Neural crest cell (in vitro differentiated cells): ENCODE results near the gene PLA2G4F. TPM values are rescaled to one million over a fixed set of nuclear protein-coding genes. Genes with fewer than 3 reads are reported as not detected.

Experiments
- DNase-seq: peaks from one replicate; pipeline ENCODE4 v3.0.0; 2021; ENCODE audit warnings: low read depth, mixed read lengths, low spot score
- H3K27ac Mint-ChIP-seq: one replicate; pipeline ENCODE4 v1.8.0; 2021; ENCODE audit warnings: mild to moderate bottlenecking, mixed read lengths; ENCODE audit not compliant: unreplicated experiment
- H3K27me3 Mint-ChIP-seq: 2 replicates; pipeline ENCODE4 v1.8.0; 2021; ENCODE audit warnings: low read depth, mild to moderate bottlenecking, mixed read lengths
- H3K36me3 Mint-ChIP-seq: 2 replicates; pipeline ENCODE4 v1.8.0; 2021; ENCODE audit warnings: low read depth, mild to moderate bottlenecking, mixed read lengths
- H3K4me1 Mint-ChIP-seq: 2 replicates; pipeline ENCODE4 v1.8.0; 2021; ENCODE audit warnings: mixed read lengths
- H3K4me3 Mint-ChIP-seq: one replicate; pipeline ENCODE4 v1.8.0; 2021; ENCODE audit warnings: mild to moderate bottlenecking, mixed read lengths
- H3K9me3 Mint-ChIP-seq: 2 replicates; pipeline ENCODE4 v1.8.0; 2021; ENCODE audit warnings: mixed read lengths
- total RNA-seq: library from RNA; stranded (reverse); gene quantifications from 2 replicates; pipeline ENCODE4 v1.2.1, GENCODE V29; 2021
- TF ChIP-seq, protein P1 (sequence below): fragments of 200-600 bp; sonication (generic); conservative IDR thresholded peaks from 2 replicates; pipeline ENCODE4 v1.5.0; 2021; ENCODE audit warnings: antibody characterized with exemption, mild to moderate bottlenecking

The PLA2G4F gene
- total RNA-seq, 1 donor from 2014 or later: not detected

DNA sequence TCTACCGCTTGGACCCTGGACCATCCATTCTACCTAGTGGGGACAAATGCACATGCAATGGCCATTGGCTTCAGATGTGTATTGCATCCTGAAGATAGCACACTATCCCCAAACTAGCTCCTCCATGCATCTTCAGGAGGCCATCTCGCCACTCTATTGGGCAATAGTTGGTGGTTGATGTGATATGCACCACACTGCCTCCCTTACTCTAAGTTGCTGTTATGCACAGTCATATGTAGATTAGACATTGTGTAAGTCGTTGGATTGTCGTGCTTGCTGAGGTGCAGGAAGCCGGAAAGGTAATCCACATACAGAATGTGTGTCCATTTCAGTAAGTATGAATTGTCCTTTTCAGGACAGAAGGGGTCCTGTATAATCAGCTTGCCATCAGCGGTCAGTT, 35.4 kb downstream of the PLA2G4F start:
- H3K27me3 Mint-ChIP-seq: peaks cover 3% of the 10 kb centered on the region
- no peak overlapping the region for H3K4me3 Mint-ChIP-seq
- peaks cover 10% of the 10 kb centered on the region for H3K4me1 Mint-ChIP-seq
- no peak for DNase-seq
- H3K36me3 Mint-ChIP-seq: no peaks in the 10 kb centered on the region
- TF ChIP-seq, protein P1, sequence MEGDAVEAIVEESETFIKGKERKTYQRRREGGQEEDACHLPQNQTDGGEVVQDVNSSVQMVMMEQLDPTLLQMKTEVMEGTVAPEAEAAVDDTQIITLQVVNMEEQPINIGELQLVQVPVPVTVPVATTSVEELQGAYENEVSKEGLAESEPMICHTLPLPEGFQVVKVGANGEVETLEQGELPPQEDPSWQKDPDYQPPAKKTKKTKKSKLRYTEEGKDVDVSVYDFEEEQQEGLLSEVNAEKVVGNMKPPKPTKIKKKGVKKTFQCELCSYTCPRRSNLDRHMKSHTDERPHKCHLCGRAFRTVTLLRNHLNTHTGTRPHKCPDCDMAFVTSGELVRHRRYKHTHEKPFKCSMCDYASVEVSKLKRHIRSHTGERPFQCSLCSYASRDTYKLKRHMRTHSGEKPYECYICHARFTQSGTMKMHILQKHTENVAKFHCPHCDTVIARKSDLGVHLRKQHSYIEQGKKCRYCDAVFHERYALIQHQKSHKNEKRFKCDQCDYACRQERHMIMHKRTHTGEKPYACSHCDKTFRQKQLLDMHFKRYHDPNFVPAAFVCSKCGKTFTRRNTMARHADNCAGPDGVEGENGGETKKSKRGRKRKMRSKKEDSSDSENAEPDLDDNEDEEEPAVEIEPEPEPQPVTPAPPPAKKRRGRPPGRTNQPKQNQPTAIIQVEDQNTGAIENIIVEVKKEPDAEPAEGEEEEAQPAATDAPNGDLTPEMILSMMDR: no peak
- H3K9me3 Mint-ChIP-seq: peaks cover 4% of the 10 kb centered on the region
- no peak overlapping the region for H3K27ac Mint-ChIP-seq

DNA sequence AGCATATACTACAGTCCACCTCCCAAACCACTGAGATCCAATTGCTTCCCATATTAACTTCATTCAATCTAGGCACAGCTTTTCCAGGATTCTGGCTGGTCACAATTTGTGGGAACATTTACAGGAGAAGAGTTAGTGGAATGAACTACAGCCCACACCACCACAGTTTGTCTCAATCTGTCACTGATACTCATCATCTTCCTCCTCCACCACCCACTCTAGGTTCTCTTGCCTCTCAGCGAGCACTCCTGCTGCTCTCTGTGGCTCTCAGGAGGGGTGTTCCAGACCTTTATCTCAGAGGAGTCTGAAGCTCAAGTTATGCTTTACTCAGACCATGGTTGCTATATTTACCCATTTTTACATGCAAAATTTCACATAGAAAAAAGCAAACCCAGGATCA, 36.2 kb downstream of the PLA2G4F start:
- H3K27me3 Mint-ChIP-seq: peaks cover 7% of the 10 kb centered on the region
- H3K4me1 Mint-ChIP-seq: peaks cover 10% of the 10 kb centered on the region
- peaks cover 6% of the 10 kb centered on the region for H3K9me3 Mint-ChIP-seq
- TF ChIP-seq, protein P1: no peak
- no peak overlapping the region for H3K4me3 Mint-ChIP-seq
- H3K27ac Mint-ChIP-seq: no peak overlapping the region
- DNase-seq: no peak
- no peaks in the 10 kb centered on the region for H3K36me3 Mint-ChIP-seq

DNA sequence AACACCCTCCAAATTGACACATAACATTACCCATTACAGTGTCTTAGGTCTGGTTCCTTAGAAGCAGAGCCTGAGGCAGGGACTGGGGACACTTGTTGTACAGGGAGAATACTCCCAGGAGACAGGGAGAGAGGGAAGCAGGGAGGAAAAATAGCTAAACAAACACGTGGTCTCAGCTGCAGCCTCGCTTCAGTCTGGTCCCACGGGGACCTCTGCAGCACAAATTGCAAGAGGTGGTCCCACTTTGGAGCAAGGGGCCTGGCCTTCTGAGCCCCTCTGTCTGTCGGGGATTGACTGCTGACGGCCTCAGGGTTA, 37.0 kb downstream of the PLA2G4F start:
- Mint-ChIP-seq H3K36me3 (no peaks in the 10 kb centered on the region), H3K27me3 (peaks cover 9% of the 10 kb centered on the region), H3K9me3 (peaks cover 6% of the 10 kb centered on the region), H3K4me1 (peaks cover 10% of the 10 kb centered on the region), H3K4me3 (no peak overlapping the region), H3K27ac (no peak overlapping the region)
- no peak for DNase-seq
- TF ChIP-seq, protein P1: no peak

DNA sequence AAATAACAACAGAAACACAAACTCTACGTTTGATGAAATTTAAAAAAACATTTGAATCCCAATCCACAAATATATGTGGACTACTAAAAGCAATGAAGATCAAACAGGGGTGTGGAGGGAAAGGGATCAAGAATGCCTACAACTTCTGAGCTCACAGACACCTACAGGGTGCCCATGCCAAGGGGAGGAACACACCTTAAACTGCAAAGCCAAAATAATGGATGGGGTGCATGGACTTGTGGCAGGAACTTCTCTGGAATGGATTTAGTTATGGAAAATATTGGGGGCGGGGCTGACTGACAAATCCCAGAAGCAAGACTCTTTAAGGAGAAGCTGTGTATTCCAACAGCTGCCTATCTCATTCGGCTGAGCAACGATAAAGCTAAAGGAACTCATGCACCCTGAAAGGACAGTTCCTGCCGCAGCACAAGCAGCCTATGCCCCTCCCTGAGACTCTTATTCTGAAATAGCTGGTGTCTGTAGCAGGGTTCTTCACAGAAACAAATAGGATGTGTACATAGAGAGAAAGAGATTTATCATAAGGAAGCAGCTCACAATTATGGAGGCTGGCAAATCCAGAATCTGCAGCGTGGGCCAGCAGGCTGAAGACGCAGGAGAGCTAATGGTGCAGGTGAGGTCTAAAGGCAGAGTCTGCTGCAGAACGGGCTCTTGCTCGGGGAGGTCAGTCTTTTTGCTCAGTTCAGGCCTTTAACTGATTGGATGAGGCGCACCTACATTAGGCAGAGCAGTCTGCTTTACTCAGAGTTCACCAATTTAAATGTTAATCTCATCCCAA, 37.6 kb downstream of the PLA2G4F start:
- no peak for DNase-seq

DNA sequence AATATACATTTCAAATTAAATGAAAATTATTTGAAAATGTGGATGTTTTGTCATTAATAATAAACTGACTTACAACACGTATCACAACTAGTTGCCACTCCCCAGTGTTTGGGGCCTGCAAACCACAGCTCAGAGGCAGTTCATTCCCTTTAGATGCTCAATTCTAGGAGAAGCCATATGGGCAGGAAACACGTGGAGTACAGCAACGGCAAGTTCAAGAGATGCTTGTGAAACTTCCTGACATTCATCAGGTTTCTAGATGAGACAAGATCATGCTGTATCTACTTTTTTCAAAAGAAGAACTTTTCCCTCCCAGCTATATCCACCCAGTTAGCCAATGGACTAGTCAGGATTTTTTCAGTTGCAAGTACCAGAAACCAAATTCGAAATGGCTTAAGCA, 44.5 kb downstream of the PLA2G4F start:
- peaks cover 17% of the 10 kb centered on the region for H3K27me3 Mint-ChIP-seq

More for the DNA sequence above, 37.6 kb downstream of the PLA2G4F start:
- Mint-ChIP-seq H3K36me3 (no peaks in the 10 kb centered on the region), H3K4me3 (no peak overlapping the region), H3K27ac (no peak overlapping the region), H3K4me1 (peaks cover 10% of the 10 kb centered on the region), H3K27me3 (peaks cover 7% of the 10 kb centered on the region), H3K9me3 (peaks cover 6% of the 10 kb centered on the region)
- TF ChIP-seq, protein P1: no peak

More for the DNA sequence above, 44.5 kb downstream of the PLA2G4F start:
- no peaks in the 10 kb centered on the region for H3K4me1 Mint-ChIP-seq
- no peak for DNase-seq
- TF ChIP-seq, protein P1: no peak
- H3K4me3 Mint-ChIP-seq: no peak overlapping the region
- H3K9me3 Mint-ChIP-seq: peaks cover 9% of the 10 kb centered on the region
- H3K27ac Mint-ChIP-seq: no peak overlapping the region
- H3K36me3 Mint-ChIP-seq: no peaks in the 10 kb centered on the region
